ENCODE data around the gene CBLIF.
"Not testable (repeated sequence)": the region's sequence is repeated elsewhere in the genome, so short reads cannot be mapped to it uniquely, and the experiment has no call there.

The CBLIF gene

DNA sequence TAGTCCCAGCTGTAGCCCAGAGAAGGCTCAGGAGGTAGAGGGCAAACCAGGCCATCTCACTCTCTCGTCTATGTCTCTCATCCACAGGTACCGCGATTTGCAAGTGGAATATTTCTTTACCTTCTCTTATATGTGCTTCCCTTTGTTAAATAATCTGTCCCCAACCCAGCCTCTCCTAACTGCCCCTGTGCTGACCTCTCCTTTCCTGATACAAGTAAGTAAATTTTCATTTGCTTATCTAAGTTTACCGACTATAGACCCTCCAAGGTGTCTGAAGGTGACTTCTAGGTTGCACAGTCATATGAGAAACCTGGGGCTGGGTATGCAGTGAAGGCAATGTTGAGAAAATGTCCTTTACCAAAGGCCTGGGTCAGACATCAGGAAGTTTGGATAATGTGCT is at the start of gene CBLIF:
Gene CBLIF (minus strand): TSS at position 101 of the 400 bp plus-strand sequence. CDS start 46 bp downstream, at position 55.
- no peak for DNase-seq
- Mint-ChIP-seq H3K27ac (no peak within 1 kb of the TSS), H3K4me1 (peaks cover 12% of the 10 kb centered on the region), H3K4me3 (no peak within 1 kb of the TSS), H3K36me3 (ENCODE audit: low read depth) (no peaks in the 10 kb centered on the region), H3K27me3 (ENCODE audit: low read depth, poor library complexity) (no peaks in the 10 kb centered on the region), H3K9me3 (no peaks in the 10 kb centered on the region)
- TF ChIP-seq, protein P1, sequence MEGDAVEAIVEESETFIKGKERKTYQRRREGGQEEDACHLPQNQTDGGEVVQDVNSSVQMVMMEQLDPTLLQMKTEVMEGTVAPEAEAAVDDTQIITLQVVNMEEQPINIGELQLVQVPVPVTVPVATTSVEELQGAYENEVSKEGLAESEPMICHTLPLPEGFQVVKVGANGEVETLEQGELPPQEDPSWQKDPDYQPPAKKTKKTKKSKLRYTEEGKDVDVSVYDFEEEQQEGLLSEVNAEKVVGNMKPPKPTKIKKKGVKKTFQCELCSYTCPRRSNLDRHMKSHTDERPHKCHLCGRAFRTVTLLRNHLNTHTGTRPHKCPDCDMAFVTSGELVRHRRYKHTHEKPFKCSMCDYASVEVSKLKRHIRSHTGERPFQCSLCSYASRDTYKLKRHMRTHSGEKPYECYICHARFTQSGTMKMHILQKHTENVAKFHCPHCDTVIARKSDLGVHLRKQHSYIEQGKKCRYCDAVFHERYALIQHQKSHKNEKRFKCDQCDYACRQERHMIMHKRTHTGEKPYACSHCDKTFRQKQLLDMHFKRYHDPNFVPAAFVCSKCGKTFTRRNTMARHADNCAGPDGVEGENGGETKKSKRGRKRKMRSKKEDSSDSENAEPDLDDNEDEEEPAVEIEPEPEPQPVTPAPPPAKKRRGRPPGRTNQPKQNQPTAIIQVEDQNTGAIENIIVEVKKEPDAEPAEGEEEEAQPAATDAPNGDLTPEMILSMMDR (IDR thresholded peaks at IDR 0.05) = no peak

DNA sequence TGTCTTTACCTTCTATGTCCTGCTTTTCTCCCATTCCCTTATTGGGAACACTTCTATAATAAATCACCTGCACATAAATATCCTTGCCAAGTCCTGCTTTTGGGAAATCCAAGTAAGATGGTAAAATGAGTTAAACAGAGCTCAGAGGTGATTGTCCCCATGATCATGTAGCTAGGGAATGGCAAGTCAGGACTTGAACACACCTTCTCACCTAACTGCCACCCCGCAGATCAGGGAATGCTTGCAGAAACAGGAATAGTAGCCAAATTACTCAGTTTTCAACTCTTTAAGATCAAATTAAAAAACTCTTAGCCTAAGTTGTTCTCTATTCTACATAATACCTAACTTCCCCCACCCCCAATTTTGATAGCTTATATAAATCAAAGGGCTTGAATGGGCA is 49.3 kb upstream of the CBLIF start:
- Mint-ChIP-seq H3K9me3 (peaks cover 19% of the 10 kb centered on the region), H3K36me3 (ENCODE audit: low read depth) (peaks cover 5% of the 10 kb centered on the region), H3K27ac (no peak overlapping the region), H3K4me3 (no peak overlapping the region), H3K27me3 (ENCODE audit: low read depth, poor library complexity) (peaks cover 5% of the 10 kb centered on the region), H3K4me1 (peaks cover 22% of the 10 kb centered on the region)
- no peak for DNase-seq
- TF ChIP-seq, protein P1 (IDR thresholded peaks at IDR 0.05) = no peak

DNA sequence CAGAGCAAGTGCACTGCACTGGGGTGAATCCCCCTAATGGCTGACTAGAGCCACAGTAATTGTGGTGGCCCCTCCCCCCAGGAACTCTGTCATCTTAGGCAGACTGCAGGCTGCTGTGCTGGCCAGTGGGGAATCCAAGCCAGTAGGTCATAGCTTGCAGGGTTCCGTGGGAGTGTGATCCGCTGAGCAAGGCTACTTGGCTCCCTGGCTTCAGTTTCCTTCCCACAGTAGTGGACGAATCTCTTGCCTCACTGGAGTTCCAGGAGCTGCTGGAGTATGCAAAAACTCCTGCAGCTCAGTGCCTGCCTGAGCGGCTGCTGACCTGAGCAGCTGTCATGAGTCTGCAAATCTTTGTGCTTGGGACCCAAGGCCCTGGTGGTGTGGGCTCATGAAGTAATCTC is 46.5 kb upstream of the CBLIF start:
- peaks cover 16% of the 10 kb centered on the region for H3K4me1 Mint-ChIP-seq

DNA sequence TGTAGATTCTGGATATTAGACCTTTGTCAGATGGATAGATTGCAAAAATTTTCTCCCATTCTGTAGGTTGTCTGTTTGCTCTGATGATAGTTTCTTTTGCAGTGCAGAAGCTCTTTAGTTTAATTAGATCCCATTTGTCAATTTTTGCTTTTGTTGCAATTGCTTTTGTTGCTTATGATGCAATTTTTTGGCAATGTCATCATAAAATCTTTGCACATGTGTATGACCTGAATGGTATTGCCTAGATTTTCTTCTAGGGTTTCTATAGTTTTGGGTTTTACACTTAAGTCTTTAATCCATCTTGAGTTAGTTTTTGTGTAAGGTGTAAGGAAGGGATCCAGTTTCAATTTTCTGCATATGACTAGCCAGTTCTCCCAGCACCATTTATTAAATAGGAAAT is 41.9 kb upstream of the CBLIF start:
- H3K27ac Mint-ChIP-seq; H3K4me3 Mint-ChIP-seq; DNase-seq; H3K4me1 Mint-ChIP-seq; H3K27me3 Mint-ChIP-seq (ENCODE audit: low read depth, poor library complexity): not testable (repeated sequence)
- H3K36me3 Mint-ChIP-seq (ENCODE audit: low read depth) = peaks cover 13% of the 10 kb centered on the region
- peaks cover 57% of the 10 kb centered on the region for H3K9me3 Mint-ChIP-seq

More for the DNA sequence above, 46.5 kb upstream of the CBLIF start:
- Mint-ChIP-seq H3K27me3 (ENCODE audit: low read depth, poor library complexity) (peaks cover 5% of the 10 kb centered on the region), H3K36me3 (ENCODE audit: low read depth) (peaks cover 13% of the 10 kb centered on the region), H3K27ac (peak overlapping the region; percentile 25), H3K4me3 (peak overlapping the region; percentile 64), H3K9me3 (peaks cover 47% of the 10 kb centered on the region)
- peak; percentile 56 for DNase-seq
- TF ChIP-seq, protein P1 (IDR thresholded peaks at IDR 0.05) = no peak

DNA sequence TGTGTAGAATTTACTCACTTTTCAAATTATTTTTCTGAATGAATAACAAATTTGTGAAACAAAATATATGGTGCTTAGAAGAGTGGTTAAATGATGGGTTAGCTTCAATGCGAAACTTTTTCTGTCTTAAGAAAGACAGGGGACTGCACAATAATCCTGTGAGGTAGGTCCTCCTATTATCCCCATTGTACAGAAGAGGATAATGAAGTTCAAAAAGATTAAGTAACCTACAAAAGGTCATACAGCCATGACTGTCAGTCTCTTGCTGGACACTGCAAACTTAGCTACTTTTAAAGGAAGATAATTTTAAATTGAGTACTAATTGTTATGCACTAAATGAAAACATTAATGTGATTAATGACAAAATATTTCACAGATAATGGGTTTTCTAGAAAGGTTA is 38.3 kb upstream of the CBLIF start:
- Mint-ChIP-seq H3K4me1 (no peaks in the 10 kb centered on the region), H3K4me3 (no peak overlapping the region), H3K36me3 (ENCODE audit: low read depth) (peaks cover under 1% of the 10 kb centered on the region)

DNA sequence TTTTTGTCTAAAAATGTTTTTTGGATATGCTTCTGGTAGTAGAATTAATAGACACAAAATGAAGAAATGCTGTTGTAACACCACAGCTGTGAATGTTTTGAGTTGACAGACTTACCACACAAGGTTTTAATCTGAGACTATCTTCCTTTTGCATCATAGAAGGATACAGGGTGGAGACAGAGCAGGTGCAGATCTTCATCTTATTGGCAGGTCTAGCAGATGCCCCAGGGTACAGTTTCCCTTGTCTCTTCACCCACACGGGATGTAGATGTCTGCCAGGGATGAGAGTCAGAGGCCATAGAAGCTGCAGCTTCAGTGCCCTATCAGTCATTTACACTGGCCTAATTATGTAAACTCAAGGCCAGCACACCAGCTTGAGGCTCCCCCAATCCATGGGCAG is 34.3 kb upstream of the CBLIF start:
- Mint-ChIP-seq H3K4me1 (no peaks in the 10 kb centered on the region), H3K4me3 (no peak overlapping the region), H3K36me3 (ENCODE audit: low read depth) (no peaks in the 10 kb centered on the region), H3K9me3 (no peaks in the 10 kb centered on the region), H3K27me3 (ENCODE audit: low read depth, poor library complexity) (peaks cover 5% of the 10 kb centered on the region), H3K27ac (no peak overlapping the region)
- no peak for DNase-seq
- TF ChIP-seq, protein P1 (IDR thresholded peaks at IDR 0.05) = no peak

More for the DNA sequence above, 38.3 kb upstream of the CBLIF start:
- TF ChIP-seq, protein P1 (IDR thresholded peaks at IDR 0.05) = no peak
- no peak for DNase-seq
- Mint-ChIP-seq H3K9me3 (peaks cover 28% of the 10 kb centered on the region), H3K27me3 (ENCODE audit: low read depth, poor library complexity) (peaks cover 3% of the 10 kb centered on the region), H3K27ac (no peak overlapping the region)

Data from nephron progenitor cell (in vitro differentiated cells).